ENCODE data around the gene ANKRD9.

GRCh38 chr14:102454711-102455110, 54.9 kb downstream of the ANKRD9 start:
- no peak for TF ChIP-seq ZNF207 (IDR thresholded peaks at IDR 0.05; ENCODE audit: borderline replicate concordance)
- TF ChIP-seq CREB1 (IDR thresholded peaks at IDR 0.05; ENCODE audit: low read depth), result no peak
- TF ChIP-seq, protein P1, sequence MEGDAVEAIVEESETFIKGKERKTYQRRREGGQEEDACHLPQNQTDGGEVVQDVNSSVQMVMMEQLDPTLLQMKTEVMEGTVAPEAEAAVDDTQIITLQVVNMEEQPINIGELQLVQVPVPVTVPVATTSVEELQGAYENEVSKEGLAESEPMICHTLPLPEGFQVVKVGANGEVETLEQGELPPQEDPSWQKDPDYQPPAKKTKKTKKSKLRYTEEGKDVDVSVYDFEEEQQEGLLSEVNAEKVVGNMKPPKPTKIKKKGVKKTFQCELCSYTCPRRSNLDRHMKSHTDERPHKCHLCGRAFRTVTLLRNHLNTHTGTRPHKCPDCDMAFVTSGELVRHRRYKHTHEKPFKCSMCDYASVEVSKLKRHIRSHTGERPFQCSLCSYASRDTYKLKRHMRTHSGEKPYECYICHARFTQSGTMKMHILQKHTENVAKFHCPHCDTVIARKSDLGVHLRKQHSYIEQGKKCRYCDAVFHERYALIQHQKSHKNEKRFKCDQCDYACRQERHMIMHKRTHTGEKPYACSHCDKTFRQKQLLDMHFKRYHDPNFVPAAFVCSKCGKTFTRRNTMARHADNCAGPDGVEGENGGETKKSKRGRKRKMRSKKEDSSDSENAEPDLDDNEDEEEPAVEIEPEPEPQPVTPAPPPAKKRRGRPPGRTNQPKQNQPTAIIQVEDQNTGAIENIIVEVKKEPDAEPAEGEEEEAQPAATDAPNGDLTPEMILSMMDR (IDR thresholded peaks at IDR 0.05 in 2 of 3, conservative IDR thresholded peaks at IDR 0.05 in 1 of 3; ENCODE audit: control insufficient read depth in 2 of 3, extremely low read depth in 1 of 3, insufficient read depth in 1 of 3, low read depth in 3 of 3, low read length in 3 of 3), result no peak
- no peak for TF ChIP-seq NRF1 (conservative IDR thresholded peaks at IDR 0.05; ENCODE audit: low read depth, low read length)
- no peak for TF ChIP-seq ZZZ3 (IDR thresholded peaks at IDR 0.05; ENCODE audit: control insufficient read depth, insufficient read length, low read depth)
- no peak for TF ChIP-seq RCOR1 (conservative IDR thresholded peaks at IDR 0.05; ENCODE audit: low read depth, low read length)
- TF ChIP-seq ZBTB11 (CRISPR knock-in tag; IDR thresholded peaks at IDR 0.05), result no peak
- no peak for TF ChIP-seq POLR2A (IDR thresholded peaks at IDR 0.05; ENCODE audit: low read depth, low read length)
- no peak for TF ChIP-seq BACH1 (IDR thresholded peaks at IDR 0.05; ENCODE audit: borderline replicate concordance)
- TF ChIP-seq ETV6 (conservative IDR thresholded peaks at IDR 0.05 in 1 of 2, IDR thresholded peaks at IDR 0.05 in 1 of 2; ENCODE audit: borderline replicate concordance in 1 of 2, low read depth in 1 of 2), result no peak
- no peak for TF ChIP-seq ATF2 (IDR thresholded peaks at IDR 0.05; ENCODE audit: low read length)
- TF ChIP-seq TARDBP (IDR thresholded peaks at IDR 0.05; ENCODE audit: borderline replicate concordance), result no peak
- TF ChIP-seq CEBPB (IDR thresholded peaks at IDR 0.05; ENCODE audit: borderline replicate concordance in 1 of 2, low read depth in 2 of 2, low read length in 2 of 2), result no peak

Measured in GM12878 (cell line).